ENCODE data around the gene MRPL17. TPM values are rescaled to one million over a fixed set of nuclear protein-coding genes. Genes with fewer than 3 reads are reported as not detected.

Gene MRPL17
- total RNA-seq, 1 experiment from 2014 or later: 75.0 TPM

GRCh38 chr11:6666302-6667183, 16.6 kb downstream of the MRPL17 start:
- no peak for DNase-seq (ENCODE audit: low read depth, low spot score)
- Histone ChIP-seq H3K79me2 (ENCODE audit: insufficient read depth, low read length) (no peaks in the 10 kb centered on the region), H3K27me3 (ENCODE audit: insufficient read depth, low read length) (no peaks in the 10 kb centered on the region), H3K4me2 (ENCODE audit: low read length) (no peak overlapping the region), H3K36me3 (ENCODE audit: control insufficient read depth in 1 of 2, insufficient read depth in 2 of 2, low read length in 2 of 2) (no peaks in the 10 kb centered on the region), H3K4me1 (ENCODE audit: control insufficient read depth in 1 of 2, insufficient read depth in 2 of 2, low read length in 2 of 2) (peaks cover 0 to 4% of the 10 kb centered on the region in 2 experiments; a peak in 2 of 4 replicates), H3K9me3 (ENCODE audit: control insufficient read depth in 1 of 2, insufficient read depth in 1 of 2, low read depth in 1 of 2, low read length in 2 of 2) (no peaks in the 10 kb centered on the region), H3K27ac (ENCODE audit: low read depth, low read length) (no peak overlapping the region), H2AFZ (ENCODE audit: low read depth, low read length, poor library complexity, severe bottlenecking) (no peak overlapping the region), H4K20me1 (ENCODE audit: insufficient read depth) (no peaks in the 10 kb centered on the region), H3K9ac (ENCODE audit: low read length) (no peak overlapping the region), H3K4me3 (replicated peaks in 1 of 2; ENCODE audit: low read depth in 1 of 2, low read length in 2 of 2) (no peak overlapping the region), H3K9me2 (ENCODE audit: insufficient read depth) (no peaks in the 10 kb centered on the region)
- BruUV-seq (replicated peaks): no TSS peak
- no peak for TF ChIP-seq POLR2AphosphoS5 (IDR thresholded peaks at IDR 0.05; ENCODE audit: low read depth, low read length)
- no peak for TF ChIP-seq EZH2phosphoT487 (IDR thresholded peaks at IDR 0.05; ENCODE audit: borderline replicate concordance)
- TF ChIP-seq REST (IDR thresholded peaks at IDR 0.05; ENCODE audit: low read depth): no peak
- TF ChIP-seq ZBTB33 (IDR thresholded peaks at IDR 0.05; ENCODE audit: extremely low read depth, insufficient replicate concordance, low read length): no peak
- no peak for TF ChIP-seq CTCF (IDR thresholded peaks at IDR 0.05 in 2 of 3, conservative IDR thresholded peaks at IDR 0.05 in 1 of 3; ENCODE audit: borderline replicate concordance in 1 of 3, insufficient read depth in 1 of 3, low read depth in 2 of 3, low read length in 2 of 3)
- TF ChIP-seq EGR1 (IDR thresholded peaks at IDR 0.05; ENCODE audit: low read depth): no peak
- no peak for TF ChIP-seq SRF (IDR thresholded peaks at IDR 0.05; ENCODE audit: low read depth)
- TF ChIP-seq RAD21 (IDR thresholded peaks at IDR 0.05; ENCODE audit: low read depth): no peak
- TF ChIP-seq ZFX (IDR thresholded peaks at IDR 0.05): no peak
- TF ChIP-seq ELF1 (IDR thresholded peaks at IDR 0.05; ENCODE audit: borderline replicate concordance, low read depth): no peak
- TF ChIP-seq ATF3 (IDR thresholded peaks at IDR 0.05): no peak
- TF ChIP-seq EZH2 (IDR thresholded peaks at IDR 0.05): no peak
- ATAC-seq: no peak
- intact Hi-C loops (cut with micrococcal nuclease): loop anchor here (5.0 kb wide), 1 partner anchor 289 kb away; no protein-coding TSS in a partner anchor
- ChIA-PET RAD21 (ENCODE audit: low non-redundant PET in 1 of 2, low total read pairs in 2 of 2, uncharacterized antibody in 2 of 2, unreplicated experiment in 2 of 2) (no interaction called here), CTCF (interaction anchor here (0.7 to 2.0 kb wide), 4 partner anchors 13 to 169 kb away, joined by 3 to 16 read pairs (median 4); partner anchors contain the start of gene MRPL17), POLR2A (interaction anchor here (2.0 kb wide), 1 partner anchor 17 kb away, joined by 7 read pairs; the partner anchor contains the start of gene MRPL17)
